Keratinocyte (primary cell): Measurements from ENCODE around the gene MRO.

ENCODE experiments used
- EZH2 ChIP-seq: IDR thresholded peaks from one replicate; pipeline ENCODE4 v1.6.1; 2012; ENCODE audit warnings: inconsistent platforms, mild to moderate bottlenecking, low read length, moderate library complexity
- TF ChIP-seq, protein P1 (sequence below), 3 experiments: IDR thresholded peaks in 1 of 3; conservative IDR thresholded peaks in 1 of 3; optimal IDR thresholded peaks in 1 of 3; 2 replicates in 2 of 3; 3 replicates in 1 of 3; pipeline versions ENCODE3 to v1.5.1; 2011; ENCODE audit warnings: low read length in 3 of 3, mild to moderate bottlenecking in 3 of 3, moderate library complexity in 2 of 3, control low read depth in 1 of 3, inconsistent platforms in 1 of 3; ENCODE audit not compliant: insufficient read depth in 2 of 3; ENCODE audit errors: extremely low read depth in 1 of 3

DNA sequence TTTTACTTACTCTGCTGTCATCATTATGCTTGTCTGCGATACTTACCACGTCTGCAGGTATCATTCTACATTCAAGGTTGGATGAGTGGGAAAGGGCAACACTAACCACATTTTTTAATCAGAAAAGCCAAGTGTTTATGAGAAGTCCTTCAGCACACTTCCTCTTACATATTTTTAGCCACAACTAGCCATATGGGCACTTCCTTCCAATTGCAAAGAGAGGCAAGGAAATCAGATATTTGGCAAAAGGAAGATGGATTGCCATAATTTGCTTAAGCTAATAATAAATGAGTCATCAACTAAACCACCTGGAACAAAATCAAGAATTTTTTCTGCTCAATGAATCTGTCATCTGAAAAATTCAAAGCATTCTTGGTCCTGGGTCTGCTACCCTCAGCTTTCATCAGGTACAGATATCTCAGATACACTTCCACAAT is 16.7 kb upstream of the MRO start:
- TF ChIP-seq, protein P1, sequence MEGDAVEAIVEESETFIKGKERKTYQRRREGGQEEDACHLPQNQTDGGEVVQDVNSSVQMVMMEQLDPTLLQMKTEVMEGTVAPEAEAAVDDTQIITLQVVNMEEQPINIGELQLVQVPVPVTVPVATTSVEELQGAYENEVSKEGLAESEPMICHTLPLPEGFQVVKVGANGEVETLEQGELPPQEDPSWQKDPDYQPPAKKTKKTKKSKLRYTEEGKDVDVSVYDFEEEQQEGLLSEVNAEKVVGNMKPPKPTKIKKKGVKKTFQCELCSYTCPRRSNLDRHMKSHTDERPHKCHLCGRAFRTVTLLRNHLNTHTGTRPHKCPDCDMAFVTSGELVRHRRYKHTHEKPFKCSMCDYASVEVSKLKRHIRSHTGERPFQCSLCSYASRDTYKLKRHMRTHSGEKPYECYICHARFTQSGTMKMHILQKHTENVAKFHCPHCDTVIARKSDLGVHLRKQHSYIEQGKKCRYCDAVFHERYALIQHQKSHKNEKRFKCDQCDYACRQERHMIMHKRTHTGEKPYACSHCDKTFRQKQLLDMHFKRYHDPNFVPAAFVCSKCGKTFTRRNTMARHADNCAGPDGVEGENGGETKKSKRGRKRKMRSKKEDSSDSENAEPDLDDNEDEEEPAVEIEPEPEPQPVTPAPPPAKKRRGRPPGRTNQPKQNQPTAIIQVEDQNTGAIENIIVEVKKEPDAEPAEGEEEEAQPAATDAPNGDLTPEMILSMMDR (optimal IDR thresholded peaks at IDR 0.05 in 1 of 3, IDR thresholded peaks at IDR 0.05 in 1 of 3, conservative IDR thresholded peaks at IDR 0.05 in 1 of 3; ENCODE audit: extremely low read depth in 1 of 3, insufficient read depth in 2 of 3, low read length in 3 of 3) = no peak
- TF ChIP-seq EZH2 = no peak
